ENCODE measurements around the gene INSRR.
A peak's percentile ranks its signal among the peaks of the same experiment; 100 is the strongest.

Gene INSRR

DNA sequence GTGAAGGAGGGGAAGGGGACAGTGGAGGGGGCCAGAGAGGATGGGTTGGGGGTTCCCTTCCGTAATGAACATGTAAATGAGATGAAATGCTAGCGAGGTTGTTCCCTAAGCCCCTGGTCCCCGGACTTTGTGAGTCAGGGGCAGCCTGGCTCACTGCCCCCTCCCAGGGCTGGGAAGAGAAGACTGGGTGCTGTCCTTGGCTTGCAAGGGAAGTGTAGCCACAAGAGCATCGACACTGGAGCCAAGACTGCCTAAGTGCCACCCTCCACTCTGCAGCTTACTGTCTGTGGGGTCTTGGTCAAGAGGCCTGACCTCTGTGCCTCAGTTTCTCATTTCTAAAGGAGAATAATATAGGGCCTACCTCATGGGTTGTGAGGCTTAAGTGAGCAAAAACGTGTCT lies 35.1 kb upstream of the INSRR start:
- DNase-seq (ENCODE audit: low spot score) = no peak

DNA sequence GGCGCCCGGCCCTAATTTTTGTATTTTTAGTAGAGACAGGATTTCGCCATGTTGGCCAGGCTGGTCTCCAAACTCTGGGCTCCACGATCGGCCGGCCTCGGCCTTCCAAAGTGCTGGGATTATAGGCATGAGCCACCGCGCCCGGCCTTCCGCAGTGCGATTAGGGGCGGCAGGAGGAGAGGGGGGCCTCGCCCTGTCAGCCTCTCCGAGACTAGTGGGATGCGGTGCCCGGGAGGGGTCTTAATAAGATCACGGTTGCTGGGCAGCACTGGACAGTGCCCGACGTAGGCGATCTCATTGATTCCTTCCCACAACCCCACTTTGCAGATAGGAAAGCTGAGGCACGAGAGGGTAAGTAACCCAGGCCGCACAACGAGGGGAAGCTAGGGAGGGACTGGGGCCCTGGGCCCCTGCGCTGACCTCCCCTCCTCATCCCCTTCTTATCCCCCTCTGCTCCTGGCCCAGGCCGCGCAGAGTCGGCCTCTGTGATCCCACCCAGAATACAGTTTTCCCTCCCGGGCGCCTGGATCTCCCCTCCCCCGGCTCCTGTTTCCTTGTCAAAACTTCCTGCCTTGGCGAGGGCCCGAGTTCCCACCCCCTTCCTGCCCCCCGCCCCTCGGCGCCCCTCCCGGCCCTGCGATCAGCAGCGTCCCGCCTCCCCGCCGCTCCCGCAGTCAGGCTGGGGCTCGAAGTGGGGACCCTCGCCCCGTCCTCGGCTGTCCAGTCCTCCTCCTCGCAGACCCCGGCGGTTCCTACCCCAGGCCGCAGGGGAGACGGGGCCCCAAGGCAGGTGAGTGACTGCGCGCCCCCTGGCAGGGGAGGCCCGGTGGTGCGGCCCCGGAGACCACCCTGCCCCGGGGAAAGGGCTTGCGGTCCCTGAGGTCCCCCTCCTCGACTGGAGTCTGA lies 34.4 kb upstream of the INSRR start, which contains the start of gene PEAR1:
TSS of gene PEAR1 (plus strand) at position 671 of the 906 bp plus-strand sequence. CDS start 10,209 bp downstream, outside the sequence.
- DNase-seq (ENCODE audit: low spot score) = no peak

DNA sequence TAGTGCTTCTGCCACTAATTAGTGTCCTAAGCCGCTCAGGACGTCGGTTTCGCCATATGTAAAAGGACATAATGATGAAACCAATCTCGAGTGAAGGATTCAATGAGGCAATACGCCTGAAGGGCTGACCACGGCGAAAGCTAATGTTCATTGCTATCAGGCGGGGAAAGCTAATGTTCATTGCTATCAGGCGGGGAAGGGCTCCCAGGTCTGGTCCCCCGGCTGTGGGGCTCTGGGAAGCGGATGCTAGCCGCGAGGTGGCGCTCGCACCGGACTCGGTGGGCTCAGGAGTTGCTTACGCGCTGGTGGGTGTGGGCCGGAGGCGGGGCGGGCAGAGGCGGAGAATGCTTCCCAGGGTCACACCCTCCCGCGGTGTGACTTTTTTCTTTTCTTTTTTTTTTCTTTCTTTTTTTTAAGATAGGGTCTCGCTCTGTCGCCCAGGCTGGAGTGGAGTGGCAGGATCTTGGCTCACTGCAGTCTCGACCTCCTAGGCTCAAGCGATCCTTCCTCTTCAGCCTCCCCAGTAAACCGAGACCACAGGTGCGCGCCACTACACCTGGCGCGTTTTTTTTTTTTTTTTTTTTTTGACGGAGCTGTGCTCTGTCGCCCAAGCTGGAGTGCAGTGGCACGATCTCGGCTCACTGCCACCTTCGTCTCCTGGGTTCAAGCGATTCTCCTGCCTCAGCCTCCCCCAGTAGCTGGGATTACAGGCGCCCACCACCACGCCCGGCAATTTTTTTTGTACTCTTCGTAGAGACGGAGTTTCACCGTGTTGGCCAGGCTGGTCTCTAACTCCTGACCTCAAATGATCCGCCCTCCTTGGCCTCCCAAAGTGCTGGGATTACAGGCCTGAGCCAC lies 33.5 kb upstream of the INSRR start:
- peak; percentile 83 for DNase-seq (ENCODE audit: low spot score)

DNA sequence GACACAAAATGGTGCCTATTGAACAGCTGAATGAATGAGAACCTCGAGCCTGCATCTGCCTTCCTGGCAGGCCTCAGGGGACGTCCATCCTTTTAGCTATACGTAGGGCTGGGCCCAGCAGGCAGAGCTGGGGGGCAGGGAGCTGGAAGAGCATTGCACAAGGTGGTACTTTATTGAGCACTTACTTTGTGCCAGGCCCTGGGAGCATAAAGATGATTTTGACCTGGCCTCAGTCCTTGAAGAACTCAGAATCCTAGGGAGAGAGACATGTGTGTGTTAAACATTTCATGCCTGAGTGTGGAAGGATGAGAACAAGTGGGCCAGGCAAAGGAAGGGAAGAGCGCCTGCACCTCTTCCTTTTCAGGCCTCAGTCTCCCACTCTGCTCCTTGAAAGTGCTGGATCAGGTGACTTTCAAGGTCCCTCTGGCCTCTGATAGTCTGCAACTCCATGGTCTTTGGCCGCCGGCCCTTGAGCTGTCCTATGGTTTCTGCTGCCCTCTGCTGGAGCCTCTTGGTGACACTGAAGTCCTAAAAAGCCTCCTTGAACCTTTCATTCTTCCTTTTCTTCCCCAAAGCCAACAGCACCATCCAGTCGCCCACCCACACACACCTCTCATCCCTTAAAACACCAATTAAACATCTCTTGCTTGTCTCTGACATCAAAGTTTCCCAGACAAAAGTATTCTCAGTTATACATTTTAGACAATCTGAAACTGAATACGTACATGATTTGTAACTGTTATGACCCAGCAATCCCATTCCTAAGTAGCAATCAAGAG lies 31.1 kb upstream of the INSRR start:
- DNase-seq (ENCODE audit: low spot score) = peak; percentile 88

DNA sequence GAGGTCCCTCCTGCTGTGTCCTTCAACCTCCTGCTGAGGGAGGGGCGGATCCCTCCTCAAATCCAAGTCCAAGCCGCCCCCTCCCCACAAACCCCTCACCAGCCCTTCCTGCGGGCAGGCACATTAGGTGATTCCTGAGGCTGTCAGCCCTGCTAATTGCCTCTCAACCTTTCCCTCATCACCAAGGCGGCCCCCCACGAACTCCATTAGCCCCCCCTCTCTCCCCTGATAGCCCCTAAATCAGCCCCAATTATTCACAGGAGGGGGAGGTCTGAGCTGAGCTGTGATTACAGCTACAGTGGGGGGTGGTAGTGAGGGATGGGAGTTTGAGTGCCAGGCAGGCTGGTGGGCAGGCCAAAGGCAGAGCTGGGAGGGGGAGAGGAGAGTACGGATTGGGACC lies 28.8 kb upstream of the INSRR start:
- DNase-seq (ENCODE audit: low spot score) = no peak

DNA sequence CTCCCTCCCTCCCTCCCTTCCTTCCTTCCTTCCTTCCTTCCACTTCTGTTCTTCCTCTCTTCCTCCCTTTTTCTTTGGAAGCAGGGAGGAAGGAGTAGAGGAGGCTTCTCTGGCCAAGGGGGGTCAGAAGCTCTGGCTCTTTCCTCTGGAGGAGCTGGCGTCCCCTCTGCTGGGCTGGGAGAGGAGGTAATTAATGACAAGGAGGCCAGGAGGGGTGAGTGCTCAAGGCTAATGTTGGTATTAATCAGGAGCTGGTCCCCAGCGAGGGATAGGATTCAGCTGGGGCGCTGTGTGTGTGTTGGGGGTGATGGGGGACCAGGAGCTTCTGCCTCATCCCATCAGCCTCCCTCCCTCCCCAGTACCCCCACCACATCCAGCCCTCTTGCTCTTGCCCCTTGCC lies 28.4 kb upstream of the INSRR start:
- no peak for DNase-seq (ENCODE audit: low spot score)

DNA sequence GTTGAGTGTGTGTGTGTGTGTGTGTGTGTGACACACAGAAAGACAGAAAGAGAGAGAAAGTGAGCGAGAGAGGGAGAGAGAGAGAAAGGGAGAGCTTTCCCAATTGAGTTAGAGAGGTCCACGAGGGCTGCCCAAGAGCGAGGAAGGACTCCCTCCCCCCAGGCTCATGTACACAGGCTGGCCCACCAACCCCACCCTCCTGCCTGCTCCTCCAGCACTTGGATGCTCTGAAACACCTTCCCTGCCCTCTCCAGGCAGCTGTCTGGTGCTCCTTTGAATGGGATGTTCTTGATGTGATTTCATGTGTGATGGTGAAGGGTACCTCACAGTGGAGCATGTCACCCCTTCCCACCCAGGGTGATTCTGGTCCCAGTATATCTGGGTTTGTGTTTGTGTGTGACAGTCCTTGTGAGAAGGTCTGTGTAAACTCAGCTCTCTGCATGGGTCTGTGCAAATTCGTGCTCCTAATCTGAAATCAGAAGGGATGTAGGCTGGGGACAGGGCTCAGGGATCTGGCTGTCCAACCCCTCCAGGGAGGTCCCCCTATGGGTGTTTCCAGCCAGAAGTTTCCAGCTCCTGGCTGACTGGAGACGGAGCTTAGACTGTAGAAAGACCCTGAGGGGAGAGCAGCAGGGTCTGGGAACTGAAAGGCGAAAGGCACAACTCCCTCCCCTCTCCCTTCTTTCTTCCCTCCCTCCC lies 27.8 kb upstream of the INSRR start:
- DNase-seq (ENCODE audit: low spot score) = no peak

DNA sequence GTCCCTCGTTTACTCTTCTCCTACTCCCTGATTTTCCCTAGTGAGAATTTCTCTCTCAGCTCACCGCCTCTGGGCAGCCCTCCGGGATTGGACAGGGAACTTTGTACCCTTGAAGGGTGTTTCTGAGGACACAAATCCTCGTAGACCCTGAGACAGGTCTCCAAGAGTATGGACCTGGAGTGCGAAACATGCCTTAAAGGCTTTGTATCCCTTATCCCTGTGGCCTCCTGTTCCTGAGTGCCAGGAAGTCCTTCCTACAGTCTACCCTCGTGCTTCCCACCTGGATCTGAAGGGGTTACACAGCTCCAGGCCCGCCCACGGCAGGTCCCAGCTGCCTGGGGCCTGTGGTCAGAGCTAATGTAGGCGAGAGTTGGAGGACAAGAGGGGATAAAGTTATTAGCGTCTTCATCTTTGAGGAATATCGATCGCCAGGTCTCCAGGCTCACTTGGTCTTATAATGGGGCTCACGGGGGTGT lies 27.0 kb upstream of the INSRR start:
- DNase-seq (ENCODE audit: low spot score) = no peak

DNA sequence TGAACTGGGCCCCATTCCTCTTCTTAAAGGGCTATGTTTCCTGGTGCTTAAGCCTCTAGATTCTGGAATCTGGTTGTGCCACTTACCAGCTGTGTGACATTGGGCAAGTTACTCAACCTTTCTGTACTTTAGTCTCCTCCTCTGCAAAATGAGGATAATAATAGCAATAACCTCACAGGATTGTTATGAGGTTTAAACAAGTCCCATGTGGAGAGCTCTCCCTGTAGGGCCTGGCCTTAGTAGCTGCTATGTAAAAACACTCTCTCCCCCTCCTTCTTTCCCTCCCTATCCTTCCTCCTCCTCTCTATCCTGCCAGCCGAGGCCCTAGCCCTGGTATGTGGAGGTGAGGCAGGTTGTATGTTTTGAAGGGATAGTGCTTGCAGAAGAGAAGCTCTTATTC lies 26.4 kb upstream of the INSRR start:
- no peak for DNase-seq (ENCODE audit: low spot score)

DNA sequence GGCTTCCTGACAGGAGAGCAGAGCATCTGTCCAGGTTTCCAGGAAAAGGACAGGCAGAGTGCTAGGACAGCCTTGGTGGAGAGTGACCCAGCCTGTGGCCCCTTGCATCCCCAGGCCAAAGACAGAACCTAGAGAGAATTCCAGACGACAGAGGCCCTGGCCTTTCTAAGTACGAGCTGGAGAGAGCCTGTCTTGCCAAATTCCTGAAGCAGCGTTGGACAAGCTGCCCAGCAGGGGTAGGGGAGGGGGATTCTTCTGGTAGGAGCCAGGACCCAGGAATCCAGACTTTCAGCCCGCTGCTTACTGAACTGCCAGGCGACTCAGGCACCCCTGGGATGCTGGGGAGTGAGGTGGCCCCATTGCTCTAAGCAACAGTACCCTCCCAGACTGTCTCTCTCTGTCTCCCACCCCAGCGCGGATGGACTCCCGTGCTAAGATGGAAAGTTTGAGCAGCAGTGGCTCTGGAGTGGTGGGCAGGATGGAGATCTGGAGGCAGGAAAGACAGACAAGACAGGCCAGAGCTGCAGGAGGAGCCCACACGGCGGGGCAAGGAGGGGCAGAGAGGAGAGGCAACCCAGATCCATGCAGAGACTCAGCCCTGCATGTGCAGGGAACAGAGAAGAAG lies 25.8 kb upstream of the INSRR start:
- no peak for DNase-seq (ENCODE audit: low spot score)

DNA sequence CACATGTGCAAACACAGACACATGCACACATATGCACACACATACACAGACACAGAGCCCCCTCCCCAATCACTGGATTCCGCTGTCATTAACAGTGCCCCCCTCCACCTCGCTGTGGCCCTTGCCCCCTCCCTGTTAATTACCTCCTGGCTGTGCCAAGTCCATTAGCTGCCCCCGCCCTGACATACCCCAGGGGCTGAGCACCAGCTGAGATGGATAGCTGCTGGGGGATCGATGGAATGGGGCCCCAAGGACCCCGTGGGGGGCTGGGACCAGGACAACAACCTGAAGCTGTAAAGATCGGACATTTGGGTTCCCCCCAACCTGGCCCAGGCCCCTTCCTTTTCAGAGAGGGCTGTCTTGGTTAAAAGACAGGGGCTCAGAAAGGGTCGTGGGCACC lies 25.0 kb upstream of the INSRR start:
- no peak for DNase-seq (ENCODE audit: low spot score)

DNA sequence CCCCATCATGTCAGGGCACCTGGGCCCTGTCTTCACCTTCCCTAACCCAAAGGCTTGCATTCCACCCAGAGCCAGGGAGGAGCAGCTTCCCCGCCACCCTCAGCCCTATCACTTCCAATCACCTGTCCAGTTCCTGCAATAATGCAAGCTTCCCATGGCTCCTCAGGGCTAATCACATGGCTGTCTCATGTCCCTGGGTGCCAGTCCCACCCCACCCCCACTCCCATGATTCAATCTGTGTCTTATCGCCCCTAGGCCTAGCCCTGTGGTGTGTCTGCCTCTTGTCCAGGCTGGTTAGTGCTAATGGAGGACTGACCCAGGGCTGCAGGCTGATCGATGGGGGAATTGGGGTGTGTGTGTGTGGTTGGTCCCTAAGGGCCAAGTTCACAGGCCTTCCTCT lies 23.6 kb upstream of the INSRR start:
- DNase-seq (ENCODE audit: low spot score) = no peak

DNA sequence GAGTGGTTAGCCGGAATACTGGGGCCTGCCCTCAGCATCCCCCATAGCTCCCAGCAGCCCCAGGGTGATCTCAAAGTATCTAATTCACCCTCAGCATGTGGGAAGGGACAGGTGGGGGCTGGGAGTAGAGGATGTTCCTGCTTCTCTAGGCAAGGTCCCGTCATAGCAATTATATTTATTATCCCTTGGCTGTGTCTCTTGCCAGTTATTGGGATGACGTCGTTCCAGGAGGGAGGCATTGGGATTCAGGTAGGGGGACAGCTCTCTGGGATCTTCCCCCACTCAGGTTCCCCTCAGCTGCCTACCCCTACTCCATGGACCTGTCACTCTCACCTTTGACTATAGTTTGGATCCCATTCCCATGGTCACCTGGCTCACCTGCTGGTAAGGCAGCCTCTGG lies 22.7 kb upstream of the INSRR start:
- DNase-seq (ENCODE audit: low spot score) = no peak

DNA sequence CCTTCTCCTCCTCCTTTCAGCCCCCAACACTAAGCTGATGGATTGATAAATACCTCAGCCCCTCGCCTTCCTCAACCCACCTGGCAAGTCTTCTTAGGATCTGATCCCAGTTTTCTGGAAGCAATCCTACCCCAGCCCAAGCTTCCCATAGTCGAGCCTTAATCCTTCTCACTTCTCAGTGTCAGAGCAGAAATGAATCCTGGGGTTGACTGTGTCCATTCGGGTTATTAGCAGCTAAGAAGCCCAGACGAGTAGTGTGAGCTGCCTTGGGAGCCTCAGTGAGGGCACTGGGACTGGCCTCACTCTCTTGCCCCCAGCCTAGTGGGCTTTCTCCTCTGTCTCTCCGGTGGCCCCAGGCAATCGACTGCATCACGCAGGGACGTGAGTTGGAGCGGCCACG lies 22.2 kb upstream of the INSRR start:
- no peak for DNase-seq (ENCODE audit: low spot score)

DNA sequence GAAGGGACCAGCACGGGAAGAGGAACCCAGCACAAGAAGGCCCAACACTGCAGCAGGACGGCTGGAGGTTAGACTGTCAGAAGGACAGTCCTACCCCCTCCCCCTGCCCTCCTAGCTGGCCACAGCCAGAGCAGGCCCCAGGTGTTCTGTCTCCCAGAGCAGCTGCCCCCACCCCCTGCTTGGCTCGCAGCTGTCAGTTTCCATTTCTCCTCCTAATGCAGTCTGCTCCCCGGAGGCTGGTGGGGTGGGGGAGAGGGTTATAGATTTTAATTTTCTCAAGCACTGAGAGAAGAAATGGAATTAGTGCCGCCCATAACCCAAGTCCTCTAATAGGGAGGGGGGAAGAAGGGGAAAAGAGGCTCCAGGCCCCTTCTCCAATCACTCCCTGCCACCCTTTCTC lies 21.6 kb upstream of the INSRR start:
- DNase-seq (ENCODE audit: low spot score) = no peak

DNA sequence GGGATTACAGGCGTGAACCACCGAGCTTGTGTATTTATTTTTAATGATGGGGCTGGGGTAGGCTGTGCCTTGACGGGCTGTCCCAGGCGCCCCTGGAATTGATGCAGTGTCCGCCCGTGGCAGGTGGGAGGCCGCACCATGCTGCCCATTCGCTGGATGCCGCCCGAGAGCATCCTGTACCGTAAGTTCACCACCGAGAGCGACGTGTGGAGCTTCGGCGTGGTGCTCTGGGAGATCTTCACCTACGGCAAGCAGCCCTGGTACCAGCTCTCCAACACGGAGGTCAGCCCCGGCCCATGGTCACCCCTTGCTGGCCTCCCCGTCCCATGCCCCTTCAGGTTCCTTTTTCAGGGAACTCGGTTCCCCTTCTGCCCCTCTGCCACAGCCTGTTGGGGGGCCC lies 21.0 kb upstream of the INSRR start:
- no peak for DNase-seq (ENCODE audit: low spot score)

DNA sequence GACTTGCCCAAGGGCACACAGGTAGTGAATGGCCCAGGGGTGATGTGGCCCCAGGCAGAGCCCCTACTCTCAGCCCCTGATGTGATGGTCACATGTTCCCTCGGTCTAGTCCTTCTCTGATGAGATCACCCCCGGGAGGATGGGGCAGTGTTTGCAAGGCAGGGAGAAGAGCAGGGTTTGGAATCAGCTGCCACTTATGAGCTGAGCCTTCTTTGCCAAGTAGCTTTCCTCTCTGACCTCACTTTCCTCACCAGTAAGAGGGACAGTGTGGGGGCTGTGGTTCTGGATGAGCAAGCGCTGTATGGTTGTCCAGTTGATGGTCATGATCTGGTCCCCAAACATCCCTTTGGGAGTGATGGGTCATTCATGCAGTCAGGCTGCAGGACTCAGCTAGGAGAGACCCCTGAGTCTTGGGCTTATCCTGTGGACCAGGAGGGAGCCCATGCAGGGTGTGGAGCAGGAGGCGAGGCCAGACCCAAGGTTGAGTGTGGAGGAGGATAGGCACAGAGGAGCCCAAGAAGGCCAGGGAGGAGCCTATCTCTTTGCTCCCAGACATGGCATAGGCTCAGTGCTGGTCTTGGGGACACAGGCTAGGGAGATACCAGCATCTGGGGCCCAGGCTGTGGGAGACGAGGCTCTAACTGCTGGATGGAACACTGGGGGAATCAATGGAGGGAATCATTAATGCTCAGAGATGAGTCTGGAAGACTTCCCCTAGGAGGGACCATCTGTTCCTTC lies 18.7 kb upstream of the INSRR start:
- DNase-seq (ENCODE audit: low spot score) = no peak

DNA sequence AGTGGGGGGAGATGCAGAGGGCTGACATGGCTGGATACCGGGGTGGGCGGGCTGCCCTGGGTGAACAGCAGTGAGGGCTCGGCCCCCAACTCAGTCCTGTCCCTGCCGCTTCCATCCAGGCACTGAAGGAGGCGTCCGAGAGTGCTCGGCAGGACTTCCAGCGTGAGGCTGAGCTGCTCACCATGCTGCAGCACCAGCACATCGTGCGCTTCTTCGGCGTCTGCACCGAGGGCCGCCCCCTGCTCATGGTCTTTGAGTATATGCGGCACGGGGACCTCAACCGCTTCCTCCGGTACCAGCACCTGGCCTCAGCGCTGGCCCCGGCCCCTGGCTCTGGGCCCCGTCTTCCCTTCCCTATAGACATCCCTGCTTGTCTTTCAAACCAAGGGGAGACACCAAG lies 17.4 kb upstream of the INSRR start:
- DNase-seq (ENCODE audit: low spot score) = no peak

DNA sequence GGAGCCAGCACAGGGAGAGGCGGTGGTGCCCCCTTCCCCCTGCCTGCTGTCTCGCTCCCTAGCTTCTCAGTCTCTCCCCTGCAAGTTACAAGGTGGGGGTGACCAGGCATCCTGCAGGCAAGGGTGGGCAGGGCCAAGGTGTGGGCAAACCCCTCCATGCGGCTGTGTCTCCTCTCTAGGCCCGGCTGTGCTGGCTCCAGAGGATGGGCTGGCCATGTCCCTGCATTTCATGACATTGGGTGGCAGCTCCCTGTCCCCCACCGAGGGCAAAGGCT lies 16.4 kb upstream of the INSRR start:
- DNase-seq (ENCODE audit: low spot score) = no peak

DNA sequence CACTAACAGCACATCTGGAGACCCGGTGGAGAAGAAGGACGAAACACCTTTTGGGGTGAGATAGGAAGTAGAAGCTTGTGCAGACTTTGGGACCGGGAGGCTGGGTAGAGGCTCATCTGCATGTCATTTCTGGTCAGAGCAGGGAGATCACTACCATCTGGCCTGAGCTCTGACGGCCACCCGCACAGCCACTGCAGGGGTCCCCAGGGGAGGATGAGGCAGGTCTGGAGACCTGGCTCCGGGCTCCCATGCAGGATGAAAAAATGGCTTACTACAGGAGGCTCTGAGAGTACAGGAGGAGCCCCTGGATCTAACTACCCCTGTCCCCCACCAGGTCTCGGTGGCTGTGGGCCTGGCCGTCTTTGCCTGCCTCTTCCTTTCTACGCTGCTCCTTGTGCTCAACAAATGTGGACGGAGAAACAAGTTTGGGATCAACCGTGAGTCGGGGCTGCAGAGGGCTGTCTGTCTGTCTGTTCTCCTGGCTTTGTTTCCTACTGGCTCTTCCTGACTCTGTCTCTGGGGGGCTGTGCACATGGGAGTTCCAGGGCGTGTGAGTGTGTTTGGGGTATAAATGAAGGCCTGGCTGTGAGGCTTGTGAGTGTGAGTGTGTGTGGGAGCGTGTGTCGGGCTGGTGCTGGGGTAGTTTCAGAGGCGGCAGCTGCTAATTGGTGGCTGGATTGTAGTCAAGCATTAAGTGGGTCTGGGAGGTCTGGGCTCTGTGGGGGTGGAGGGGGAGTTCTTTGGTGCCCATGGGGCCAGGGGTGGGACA lies 15.8 kb upstream of the INSRR start:
- DNase-seq (ENCODE audit: low spot score) = no peak
